SH-SY5Y (cell line): ENCODE results near the gene CDC42EP5.

Experiments
- GATA2 ChIP-seq: IDR thresholded peaks from 2 replicates; pipeline ENCODE4 v1.6.1; 2011; ENCODE audit warnings: mild to moderate bottlenecking, low read depth, low read length
- GATA3 ChIP-seq: IDR thresholded peaks from 2 replicates; pipeline ENCODE4 v1.6.1; 2011; ENCODE audit warnings: low read depth, mild to moderate bottlenecking, low read length, moderate library complexity

GRCh38 chr19:54517483-54517882, 44.4 kb upstream of the CDC42EP5 start:
- no peak for TF ChIP-seq GATA2
- TF ChIP-seq GATA3, result no peak
